COLO668 (cell line): ENCODE data around the gene HIVEP3.

Source experiments
- DNase-seq: peaks from one replicate; lab custom pipeline; 2025; ENCODE audit not compliant: unreplicated experiment; lab: John Stamatoyannopoulos, UW

Gene HIVEP3

DNA sequence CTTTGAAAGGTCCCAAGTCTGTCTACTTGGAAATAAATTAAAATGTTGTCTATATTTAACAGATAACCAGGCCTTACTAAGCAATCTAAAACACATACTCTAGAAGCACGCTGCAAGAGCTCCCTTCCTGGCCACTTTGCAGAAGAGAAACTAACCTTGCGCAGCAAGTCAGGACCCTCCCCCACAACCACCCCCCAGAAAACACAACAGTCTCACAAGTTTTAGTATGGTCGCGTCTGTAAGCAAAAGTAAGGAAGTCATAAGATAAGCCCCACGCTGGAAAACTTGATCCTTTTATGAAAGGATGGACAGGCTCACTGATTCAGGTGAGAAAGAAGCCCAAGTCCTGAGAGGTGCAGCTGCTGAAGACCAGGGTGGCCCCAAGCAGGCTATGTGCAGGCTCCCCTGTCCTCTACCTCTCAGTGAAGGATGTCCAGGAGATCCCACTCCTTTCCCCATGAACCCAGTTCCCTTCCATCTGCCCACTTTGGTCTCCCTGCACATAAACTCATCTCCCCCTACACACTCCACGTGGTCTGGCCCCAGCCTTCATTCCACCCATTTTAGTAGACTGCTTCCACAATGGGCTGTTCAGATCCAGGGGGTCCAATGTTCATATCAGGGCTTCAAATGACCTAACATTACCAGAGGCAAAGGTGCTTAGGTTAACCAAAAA is 23.8 kb downstream of the HIVEP3 start:
- DNase-seq = no peak

DNA sequence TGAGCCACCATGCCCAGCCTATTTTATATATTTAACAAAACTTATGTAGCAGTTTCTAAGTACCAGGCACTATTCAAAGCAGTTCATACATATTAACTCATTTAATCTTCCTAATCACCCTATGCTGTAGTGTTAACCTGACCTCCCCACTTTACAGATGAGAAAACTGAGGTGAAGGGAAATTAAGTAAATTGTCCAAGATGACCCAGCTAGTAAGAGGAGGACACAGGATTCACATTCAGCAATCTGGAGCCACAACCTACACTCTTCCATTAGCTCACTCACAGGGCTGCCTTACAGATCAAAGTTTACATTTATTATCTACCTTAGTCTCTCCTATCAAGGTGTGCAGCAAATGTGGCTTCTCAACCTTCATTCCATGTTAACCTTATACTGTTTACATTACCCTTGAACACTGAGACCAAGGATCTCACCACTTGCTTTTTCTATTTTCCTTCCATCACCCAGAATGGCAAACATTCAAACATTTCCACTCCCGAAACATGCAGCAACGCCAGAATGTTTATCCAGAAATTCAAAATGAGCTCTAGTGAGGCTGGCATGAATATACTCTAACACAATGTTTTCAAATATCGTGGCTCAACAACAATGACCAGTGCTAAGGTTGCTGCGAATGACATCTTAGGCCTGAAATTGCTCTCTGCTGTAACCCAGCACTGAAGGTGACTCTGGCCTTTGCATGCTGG is 24.5 kb downstream of the HIVEP3 start:
- no peak for DNase-seq

GRCh38 chr1:41892301-41892781 is 26.4 kb downstream of the HIVEP3 start:
- no peak for DNase-seq

DNA sequence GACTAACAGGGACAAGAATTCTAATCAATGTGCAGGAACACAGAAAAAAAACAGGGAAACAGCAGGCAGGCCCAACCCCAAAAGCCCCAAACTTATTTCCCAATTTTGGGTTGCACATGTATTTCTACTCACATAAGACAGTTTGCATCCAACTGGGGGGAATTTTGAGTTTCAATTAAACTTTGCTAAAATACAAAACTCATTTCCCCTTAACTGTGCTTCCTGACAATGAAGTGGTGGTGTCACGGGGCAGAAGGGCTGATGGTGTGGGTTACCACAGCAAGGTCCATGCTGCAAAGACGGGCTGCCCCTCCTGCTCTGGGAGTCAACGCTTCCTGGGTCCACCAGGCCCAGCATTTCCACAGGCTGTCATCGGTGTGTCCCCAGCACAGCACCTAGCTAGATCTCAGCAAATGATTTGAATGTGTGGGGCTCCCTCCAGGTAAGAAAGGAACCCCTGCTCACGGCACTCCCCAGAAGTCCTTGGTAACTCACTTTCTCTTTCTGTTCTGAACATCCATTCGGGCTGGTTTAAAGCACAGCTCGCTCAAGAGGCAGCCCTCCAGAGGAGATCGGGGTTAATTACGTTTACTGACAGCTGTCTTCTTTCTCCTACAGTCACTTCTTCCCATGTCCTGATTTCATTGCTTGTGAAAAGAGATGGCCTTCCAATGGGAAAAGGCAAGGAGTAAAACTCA is 27.4 kb downstream of the HIVEP3 start:
- DNase-seq = peak; percentile 58

- DNase-seq = no peak
Measured at GRCh38 chr1:41890825-41891198, 27.9 kb downstream of the HIVEP3 start.

DNA sequence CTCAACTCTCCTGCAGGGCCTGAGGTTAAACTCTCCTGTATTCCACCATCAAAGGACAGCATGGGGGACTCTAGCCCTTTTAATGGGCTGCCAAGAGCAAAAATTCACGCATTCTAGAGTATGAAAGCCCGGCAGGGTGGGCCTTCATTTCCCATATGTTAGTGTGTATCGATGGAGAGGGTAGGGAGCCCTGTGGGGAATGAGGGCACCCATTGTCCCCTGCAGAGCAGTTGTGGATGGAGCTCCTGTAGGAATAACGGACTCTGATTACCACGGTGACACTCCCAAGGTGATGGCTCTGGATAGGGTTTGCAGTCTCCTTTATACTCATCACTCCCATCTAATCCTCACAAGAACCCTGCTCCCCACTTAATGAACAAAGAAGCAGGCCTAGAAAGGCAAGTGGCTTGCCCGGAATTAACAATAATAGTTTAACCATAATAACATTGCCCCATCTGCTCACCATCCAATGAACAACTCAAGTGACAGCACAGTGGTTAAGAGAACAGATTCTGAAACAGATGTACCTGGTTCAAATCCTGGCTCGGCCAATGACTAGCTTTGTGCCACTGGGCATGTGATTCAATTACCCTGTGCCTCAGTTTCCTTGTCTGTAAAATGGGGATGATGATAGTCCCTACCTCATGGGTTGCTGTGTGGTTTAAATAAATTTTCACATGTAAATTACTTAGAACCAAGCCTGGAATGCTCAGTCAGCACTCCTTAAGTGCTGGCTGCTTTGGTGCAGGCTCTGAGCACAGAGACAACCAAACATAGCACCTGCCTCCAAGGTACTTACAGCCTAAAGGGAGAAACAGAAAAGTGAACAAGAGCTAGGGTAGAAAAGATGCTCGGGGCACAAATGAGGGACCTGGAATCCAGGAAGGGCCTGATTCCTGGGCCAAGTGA is 29.0 kb downstream of the HIVEP3 start:
- no peak for DNase-seq

DNA sequence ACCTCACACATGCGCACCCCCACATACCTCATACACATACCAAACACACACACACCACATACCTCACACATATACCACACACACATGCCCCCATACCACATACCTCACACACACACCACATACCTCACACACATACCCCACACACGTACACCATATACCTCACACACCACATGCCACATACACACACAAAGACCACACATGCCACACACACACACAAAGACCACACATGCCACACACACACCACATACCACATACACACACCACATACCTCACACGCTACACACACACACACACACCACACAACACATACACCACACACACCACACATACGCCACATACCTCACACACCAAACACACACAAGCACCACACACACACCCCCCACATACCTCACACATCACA is 30.0 kb downstream of the HIVEP3 start:
- DNase-seq = no peak

DNA sequence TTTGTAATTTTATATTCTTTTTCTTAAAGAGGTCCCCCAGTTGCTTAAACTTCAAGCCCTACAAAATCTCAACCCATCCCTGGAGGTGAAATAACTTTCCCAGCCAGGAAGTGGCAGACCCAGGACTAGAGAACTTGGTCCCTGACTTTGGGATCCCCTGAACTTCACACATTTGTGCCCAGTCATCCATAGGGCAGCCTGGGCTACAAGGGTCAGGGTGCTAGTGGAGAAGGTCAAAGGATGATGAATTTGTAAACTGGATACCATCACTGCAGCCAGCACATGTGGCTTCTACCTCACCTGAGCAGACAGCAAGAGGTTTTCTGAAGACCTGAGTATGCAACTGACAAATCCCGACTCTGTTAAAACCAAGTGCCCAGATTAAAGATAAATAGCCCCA is 31.4 kb downstream of the HIVEP3 start:
- no peak for DNase-seq

DNA sequence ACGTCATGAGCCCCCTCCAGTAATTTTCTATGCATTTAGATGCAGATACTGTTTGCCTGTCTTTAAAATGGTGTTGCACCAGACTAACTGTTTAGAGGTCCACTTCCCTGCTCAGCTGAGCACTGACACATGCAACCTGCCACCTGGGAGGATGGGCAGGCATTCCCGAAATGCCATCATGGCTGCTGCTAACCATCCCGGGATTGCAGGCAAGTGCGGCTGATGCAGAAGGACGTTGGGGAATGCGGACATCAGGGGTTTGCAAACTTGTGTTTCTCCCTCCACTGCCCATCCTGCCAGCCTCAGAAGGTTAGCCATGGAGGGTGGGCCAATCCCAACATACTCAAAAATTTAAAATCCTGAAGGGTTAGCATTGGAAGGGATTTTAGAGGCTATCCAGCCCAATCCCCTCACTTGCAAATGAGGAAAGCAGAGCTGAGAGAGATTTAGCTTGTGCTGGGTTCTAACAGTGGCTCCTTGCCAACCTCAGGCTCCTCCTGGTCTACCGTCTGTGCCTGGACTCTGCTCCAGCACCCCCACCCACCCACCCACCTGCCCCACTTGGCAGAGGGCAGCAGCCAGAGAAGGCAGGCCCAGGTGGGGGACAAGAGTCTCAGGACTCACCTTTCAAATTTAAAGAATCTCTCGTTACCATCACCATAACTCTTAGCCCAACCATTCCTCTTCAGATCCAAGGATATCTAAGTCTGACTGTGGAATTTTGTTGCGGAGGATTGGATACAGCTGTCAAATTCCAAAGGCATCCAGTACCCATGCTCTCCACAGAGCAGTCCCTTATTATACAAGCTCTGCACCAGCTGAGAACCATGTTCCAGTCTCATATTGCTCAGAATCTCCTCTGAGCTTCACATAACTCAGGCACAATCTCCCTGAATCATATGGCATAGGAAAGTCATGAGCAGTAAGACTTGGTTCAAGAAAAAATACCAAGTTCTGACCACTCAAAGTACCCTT is 34.2 kb downstream of the HIVEP3 start:
- DNase-seq = no peak

GRCh38 chr1:41883507-41883906 is 35.2 kb downstream of the HIVEP3 start:
- no peak for DNase-seq

GRCh38 chr1:41882486-41882885 is 36.2 kb downstream of the HIVEP3 start:
- DNase-seq = no peak

- DNase-seq = peak; percentile 85
Measured at GRCh38 chr1:41882068-41882477, 36.6 kb downstream of the HIVEP3 start.

- DNase-seq = no peak
Measured at GRCh38 chr1:41880950-41881885, 37.5 kb downstream of the HIVEP3 start.

GRCh38 chr1:41880261-41880660 is 38.5 kb downstream of the HIVEP3 start:
- DNase-seq = no peak

- no peak for DNase-seq
Measured at GRCh38 chr1:41879617-41880016, 39.1 kb downstream of the HIVEP3 start.

GRCh38 chr1:41878911-41879310 is 39.8 kb downstream of the HIVEP3 start:
- no peak for DNase-seq

GRCh38 chr1:41878495-41878894 is 40.2 kb downstream of the HIVEP3 start:
- no peak for DNase-seq

DNA sequence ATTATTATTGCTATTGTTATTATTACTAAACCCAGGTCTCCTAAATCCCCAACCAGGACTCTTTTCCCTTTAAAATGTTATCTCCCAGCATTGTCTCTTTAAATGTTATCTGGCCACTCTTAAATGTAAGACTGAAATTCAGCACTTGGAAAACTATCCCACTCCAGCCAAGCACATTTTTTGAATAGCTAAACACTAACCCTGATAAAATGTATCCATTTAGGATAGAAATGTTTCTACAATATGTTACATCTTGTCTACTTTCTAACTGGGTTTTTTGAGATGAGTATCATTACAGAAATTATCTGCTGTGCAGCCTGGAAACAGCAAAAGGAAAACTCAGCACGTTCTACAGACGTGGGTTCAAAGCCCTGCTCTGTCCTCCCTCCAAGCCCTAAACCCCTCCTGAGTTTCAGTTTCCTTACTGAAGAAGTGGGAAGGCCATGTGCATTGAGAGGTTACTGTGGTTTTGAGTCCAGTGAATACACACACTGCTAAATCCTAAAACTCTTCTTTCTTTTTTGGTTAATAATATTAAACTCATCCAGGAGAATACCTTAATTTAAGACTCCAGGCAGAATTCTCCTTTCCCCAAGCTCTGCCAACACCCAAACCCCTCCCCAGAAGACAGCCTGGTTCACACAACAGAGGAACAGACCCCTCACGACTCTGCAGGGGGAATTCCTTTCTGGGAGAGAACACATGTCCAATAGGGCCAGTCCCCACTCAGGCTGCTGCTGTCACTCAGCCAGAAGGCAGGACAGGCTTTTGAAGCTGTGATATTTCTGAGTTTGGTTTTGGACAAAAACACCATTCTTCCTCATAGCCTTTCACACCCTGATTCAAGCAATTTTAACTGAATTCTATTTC is 41.9 kb downstream of the HIVEP3 start:
- no peak for DNase-seq
